KMS-11 (cell line): ENCODE data around the gene CNPPD1.

Experiments used
- H2AFZ ChIP-seq: fragments of 200-600 bp; sonication (generic); 2 replicates; pipeline ENCODE4 v1.6.1; 2016; ENCODE audit warnings: antibody characterized with exemption, mixed run types, low read depth
- H3K27ac ChIP-seq: fragments of 200-600 bp; sonication (generic); 2 replicates; pipeline ENCODE4 v1.6.1; 2016; ENCODE audit warnings: mild to moderate bottlenecking, mixed run types
- H3K27me3 ChIP-seq: fragments of 200-600 bp; sonication (generic); 2 replicates; pipeline ENCODE4 v1.6.1; 2017; ENCODE audit warnings: mild to moderate bottlenecking, low read depth, mixed run types, moderate library complexity; ENCODE audit not compliant: insufficient read depth
- H3K36me3 ChIP-seq: fragments of 200-600 bp; sonication (generic); 2 replicates; pipeline ENCODE4 v1.6.1; 2017; ENCODE audit warnings: mild to moderate bottlenecking, mixed run types; ENCODE audit not compliant: insufficient read depth
- H3K4me1 ChIP-seq: fragments of 200-600 bp; sonication (generic); 2 replicates; pipeline ENCODE4 v1.6.1; 2016; ENCODE audit warnings: mild to moderate bottlenecking, low read depth, mixed run types; ENCODE audit not compliant: poor library complexity, severe bottlenecking
- H3K4me2 ChIP-seq: fragments of 200-600 bp; sonication (generic); 2 replicates; pipeline ENCODE4 v1.7.0; 2016; ENCODE audit warnings: mild to moderate bottlenecking, mixed run types
- H3K4me3 ChIP-seq: fragments of 200-600 bp; sonication (generic); IDR thresholded peaks from 2 replicates; pipeline ENCODE4 v1.6.1; 2017; ENCODE audit warnings: low read depth, low read length, mixed read lengths; ENCODE audit not compliant: insufficient read depth
- H3K79me2 ChIP-seq: fragments of 200-600 bp; sonication (generic); 2 replicates; pipeline ENCODE4 v1.6.1; 2016; ENCODE audit warnings: low read depth, mixed run types; ENCODE audit not compliant: insufficient read depth
- H3K9ac ChIP-seq: fragments of 200-600 bp; sonication (generic); 2 replicates; pipeline ENCODE4 v1.6.1; 2016; ENCODE audit warnings: mild to moderate bottlenecking, mixed run types
- H4K20me1 ChIP-seq: fragments of 200-600 bp; sonication (generic); 2 replicates; pipeline ENCODE4 v1.6.1; 2016; ENCODE audit warnings: mild to moderate bottlenecking, mixed run types; ENCODE audit not compliant: insufficient read depth
- CTCF ChIP-seq: fragments of 200-600 bp; sonication (generic); conservative IDR thresholded peaks from 2 replicates; pipeline ENCODE4 v1.6.1; 2017; ENCODE audit warnings: low read depth, mild to moderate bottlenecking, antibody characterized with exemption, low read length, moderate library complexity, mixed read lengths

Gene CNPPD1

GRCh38 chr2:219127037-219127635 is 49.6 kb downstream of the CNPPD1 start:
- no peak overlapping the region for H2AFZ ChIP-seq
- H3K4me2 ChIP-seq = no peak overlapping the region
- no peaks in the 10 kb centered on the region for H3K36me3 ChIP-seq
- no peaks in the 10 kb centered on the region for H3K27me3 ChIP-seq
- no peaks in the 10 kb centered on the region for H4K20me1 ChIP-seq
- no peaks in the 10 kb centered on the region for H3K79me2 ChIP-seq
- no peak overlapping the region for H3K4me3 ChIP-seq
- no peak overlapping the region for H3K9ac ChIP-seq
- peaks cover 2% of the 10 kb centered on the region for H3K4me1 ChIP-seq
- H3K27ac ChIP-seq = no peak overlapping the region
- TF ChIP-seq CTCF = no peak

DNA sequence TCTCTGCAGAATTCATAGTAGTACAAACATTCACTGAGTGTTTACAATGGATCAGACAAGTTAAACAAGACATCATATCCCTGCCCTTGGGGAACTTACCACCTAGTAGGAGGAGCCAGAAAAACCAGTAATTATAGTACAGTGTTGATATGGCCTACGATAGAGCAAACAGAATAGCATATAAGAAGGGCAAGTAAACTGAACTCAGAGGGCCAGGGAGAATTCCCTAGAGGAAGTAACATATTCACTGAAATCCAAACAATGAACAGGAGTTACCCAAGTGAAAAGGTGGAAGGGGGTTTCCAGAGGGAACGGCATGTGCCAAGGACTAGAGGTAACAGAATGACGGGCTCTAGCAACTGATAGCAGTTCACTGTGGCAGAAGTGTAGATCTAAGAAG is 50.2 kb downstream of the CNPPD1 start:
- Histone ChIP-seq H3K27me3 (no peaks in the 10 kb centered on the region), H3K9ac (no peak overlapping the region), H3K4me2 (no peak overlapping the region), H3K4me3 (no peak overlapping the region), H4K20me1 (no peaks in the 10 kb centered on the region), H3K36me3 (no peaks in the 10 kb centered on the region), H2AFZ (no peak overlapping the region), H3K4me1 (peaks cover 2% of the 10 kb centered on the region), H3K79me2 (no peaks in the 10 kb centered on the region), H3K27ac (no peak overlapping the region)
- no peak for TF ChIP-seq CTCF

- no peaks in the 10 kb centered on the region for H4K20me1 ChIP-seq
- no peak overlapping the region for H3K4me3 ChIP-seq
- peaks cover 2% of the 10 kb centered on the region for H3K4me1 ChIP-seq
- no peak overlapping the region for H3K4me2 ChIP-seq
- H3K27me3 ChIP-seq = no peaks in the 10 kb centered on the region
- no peak overlapping the region for H2AFZ ChIP-seq
- no peaks in the 10 kb centered on the region for H3K36me3 ChIP-seq
- no peak overlapping the region for H3K27ac ChIP-seq
- H3K79me2 ChIP-seq = no peaks in the 10 kb centered on the region
- TF ChIP-seq CTCF = no peak
- H3K9ac ChIP-seq = no peak overlapping the region
These were observed 50.8 kb downstream of the CNPPD1 start for GRCh38 chr2:219125886-219126270.

GRCh38 chr2:219125225-219125885 is 51.4 kb downstream of the CNPPD1 start:
- TF ChIP-seq CTCF = no peak
- H3K4me3 ChIP-seq = no peak overlapping the region
- no peak overlapping the region for H3K27ac ChIP-seq
- no peaks in the 10 kb centered on the region for H3K27me3 ChIP-seq
- no peak overlapping the region for H3K9ac ChIP-seq
- no peak overlapping the region for H2AFZ ChIP-seq
- peaks cover 2% of the 10 kb centered on the region for H3K4me1 ChIP-seq
- H3K36me3 ChIP-seq = no peaks in the 10 kb centered on the region
- no peak overlapping the region for H3K4me2 ChIP-seq
- no peaks in the 10 kb centered on the region for H4K20me1 ChIP-seq
- no peaks in the 10 kb centered on the region for H3K79me2 ChIP-seq
